Medulla oblongata (tissue), 1 donor: ENCODE data around the gene PTPN9.
"Not testable (repeated sequence)": the region's sequence is repeated elsewhere in the genome, so short reads cannot be mapped to it uniquely, and the experiment has no call there.

Experiments
- DNase-seq: peaks from one replicate; pipeline ENCODE4 v3.0.0-alpha.2; 2015; ENCODE audit errors: extremely low spot score

PTPN9 gene

GRCh38 chr15:75532413-75533250 is 46.5 kb downstream of the PTPN9 start:
- peak; percentile 48 for DNase-seq

DNA sequence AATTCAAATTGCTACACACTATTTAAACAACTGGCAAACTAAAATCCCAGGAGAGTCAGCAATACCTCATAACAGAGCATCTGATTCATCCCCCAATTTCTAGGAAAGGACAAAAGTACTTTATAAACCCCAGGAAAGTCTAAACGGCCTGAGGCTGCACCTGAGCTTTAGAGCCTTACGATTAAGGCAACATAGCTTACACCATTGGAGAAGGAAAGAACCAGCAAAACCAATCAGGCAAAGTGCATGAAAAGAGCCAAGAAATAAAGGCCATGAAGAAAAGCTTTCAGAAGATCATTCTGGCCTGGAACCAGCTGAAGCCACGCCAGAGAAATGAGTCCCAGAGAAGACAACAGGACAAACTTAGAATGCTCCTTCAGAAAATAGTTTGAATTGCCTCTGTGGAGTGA is 48.1 kb downstream of the PTPN9 start:
- DNase-seq: peak; percentile 76

GRCh38 chr15:75530169-75530568 is 48.9 kb downstream of the PTPN9 start:
- no peak for DNase-seq

GRCh38 chr15:75525756-75526155 is 53.4 kb downstream of the PTPN9 start:
- DNase-seq: not testable (repeated sequence)

- no peak for DNase-seq
Measured at GRCh38 chr15:75523011-75523410, 56.1 kb downstream of the PTPN9 start.

GRCh38 chr15:75517233-75517632 is 61.9 kb downstream of the PTPN9 start:
- DNase-seq: no peak

DNA sequence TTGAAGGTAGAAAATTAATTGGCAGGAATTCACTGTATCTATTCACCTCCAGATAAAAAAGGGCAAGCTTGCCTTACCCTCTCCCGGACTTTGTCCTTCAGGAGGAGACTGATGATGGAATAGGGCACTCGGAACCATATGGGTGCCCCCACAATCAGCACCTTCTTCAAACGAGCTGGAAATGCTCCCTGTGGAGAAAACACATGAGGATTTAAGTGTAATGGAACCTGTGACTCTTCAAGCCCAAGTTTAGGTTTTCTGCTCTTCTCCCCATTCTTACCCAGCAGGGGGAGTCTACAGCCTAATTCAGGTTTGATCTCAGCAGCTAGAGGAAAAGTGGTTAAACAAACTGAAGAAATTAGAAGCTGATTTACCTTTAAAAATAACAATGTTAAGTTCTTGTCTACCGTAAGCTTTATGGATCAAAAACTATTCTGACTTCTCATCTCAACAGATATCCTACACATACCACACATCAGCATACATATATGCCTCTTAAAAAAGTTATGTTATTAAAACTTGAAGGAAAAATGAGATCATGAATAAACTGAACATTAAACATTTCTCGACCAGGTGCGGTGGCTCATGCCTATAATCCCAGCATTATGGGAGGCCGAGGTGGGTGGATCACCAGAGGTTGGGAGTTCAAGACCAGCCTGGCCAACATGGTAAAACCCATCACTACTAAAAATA is 70.1 kb downstream of the PTPN9 start:
- DNase-seq: peak; percentile 19

DNA sequence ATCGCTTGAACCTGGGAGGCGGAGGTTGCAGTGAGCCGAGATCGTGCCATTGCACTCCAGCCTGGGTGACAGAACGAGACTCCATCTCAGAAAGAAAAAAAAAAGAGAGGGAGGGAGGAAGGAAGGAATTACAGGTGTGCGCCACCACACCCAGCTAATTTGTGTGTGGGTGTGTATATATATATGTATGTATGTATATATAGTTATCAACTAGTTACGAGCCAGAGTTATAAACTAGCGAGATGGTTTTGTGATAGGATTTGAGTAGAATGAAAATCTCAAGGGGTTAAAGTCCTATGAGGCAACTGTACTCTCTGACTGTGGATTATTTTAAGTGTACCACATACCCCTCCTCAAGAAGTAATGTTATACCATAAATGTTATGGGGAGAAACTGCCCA is 76.8 kb downstream of the PTPN9 start:
- no peak for DNase-seq

- DNase-seq: no peak
Measured at GRCh38 chr15:75493732-75494131, 85.4 kb downstream of the PTPN9 start.

DNA sequence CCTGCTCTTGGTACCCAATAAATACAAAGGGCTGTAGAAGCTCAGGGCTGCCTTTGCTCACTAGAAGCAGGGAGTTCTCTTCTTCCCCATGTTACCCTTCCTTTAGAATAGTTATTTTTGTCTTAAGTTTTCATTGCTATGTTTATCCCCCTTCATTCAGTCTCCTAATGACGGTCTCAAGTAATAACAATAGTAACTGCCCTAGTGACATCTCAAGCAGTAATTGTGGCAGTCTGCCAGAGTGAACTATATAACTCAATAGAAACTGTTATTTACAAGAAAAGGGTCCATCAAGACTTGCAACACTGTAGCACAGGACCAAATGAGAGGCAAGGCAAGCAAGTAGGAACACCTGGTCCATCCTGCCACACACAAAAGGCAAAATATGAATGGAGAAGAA is 95.2 kb downstream of the PTPN9 start:
- no peak for DNase-seq

- not testable (repeated sequence) for DNase-seq
Measured at GRCh38 chr15:75483556-75483955, 95.6 kb downstream of the PTPN9 start.

GRCh38 chr15:75483106-75483505 is 96.0 kb downstream of the PTPN9 start:
- no peak for DNase-seq

GRCh38 chr15:75480463-75480862 is 98.7 kb downstream of the PTPN9 start:
- not testable (repeated sequence) for DNase-seq

DNA sequence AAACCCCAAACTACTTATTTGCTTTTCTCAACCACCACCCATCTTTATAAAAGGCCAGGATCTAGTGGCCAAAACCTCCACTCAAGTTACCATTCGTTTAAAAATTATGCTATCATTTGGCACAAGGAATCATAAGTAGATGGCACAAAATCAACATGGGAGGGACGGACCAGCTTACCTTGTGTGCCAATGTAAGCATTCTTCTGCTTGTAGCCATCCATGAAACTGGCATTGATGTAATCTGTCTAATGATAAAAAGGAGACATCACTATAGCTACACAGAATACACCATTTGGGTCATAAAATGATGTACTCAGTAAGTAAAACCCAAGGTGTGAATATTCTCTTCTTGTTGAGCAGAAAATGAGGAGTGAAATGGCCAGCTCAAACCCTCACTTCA is 99.4 kb downstream of the PTPN9 start:
- DNase-seq: no peak

GRCh38 chr15:75477094-75477493 is 102.0 kb downstream of the PTPN9 start:
- DNase-seq: not testable (repeated sequence)

- peak; percentile 31 for DNase-seq
Measured at GRCh38 chr15:75468913-75469598, 110.1 kb downstream of the PTPN9 start.

- DNase-seq: no peak
Measured at GRCh38 chr15:75460646-75461045, 118.5 kb downstream of the PTPN9 start.

- no peak for DNase-seq
Measured at GRCh38 chr15:75459581-75459980, 119.5 kb downstream of the PTPN9 start.

DNA sequence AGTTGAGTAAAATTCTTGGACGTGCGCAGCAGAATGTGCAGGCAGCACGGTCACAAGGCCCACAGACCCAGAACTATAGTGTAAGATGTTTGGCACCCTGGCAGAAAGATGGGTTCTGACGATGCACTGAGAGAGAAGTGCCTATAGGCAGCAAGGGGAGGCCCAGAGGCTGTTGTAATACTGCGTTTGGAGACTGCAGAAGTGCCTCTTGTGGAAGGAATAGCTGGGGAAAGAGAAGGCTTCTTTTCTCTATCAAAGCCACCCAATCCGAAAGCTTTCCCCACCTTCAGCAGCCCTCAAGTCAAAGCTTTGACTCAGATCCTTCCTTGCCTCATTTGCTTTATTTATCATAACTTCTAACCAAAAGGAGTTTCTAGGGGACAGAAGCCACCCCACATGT is 122.4 kb downstream of the PTPN9 start:
- DNase-seq: no peak

DNA sequence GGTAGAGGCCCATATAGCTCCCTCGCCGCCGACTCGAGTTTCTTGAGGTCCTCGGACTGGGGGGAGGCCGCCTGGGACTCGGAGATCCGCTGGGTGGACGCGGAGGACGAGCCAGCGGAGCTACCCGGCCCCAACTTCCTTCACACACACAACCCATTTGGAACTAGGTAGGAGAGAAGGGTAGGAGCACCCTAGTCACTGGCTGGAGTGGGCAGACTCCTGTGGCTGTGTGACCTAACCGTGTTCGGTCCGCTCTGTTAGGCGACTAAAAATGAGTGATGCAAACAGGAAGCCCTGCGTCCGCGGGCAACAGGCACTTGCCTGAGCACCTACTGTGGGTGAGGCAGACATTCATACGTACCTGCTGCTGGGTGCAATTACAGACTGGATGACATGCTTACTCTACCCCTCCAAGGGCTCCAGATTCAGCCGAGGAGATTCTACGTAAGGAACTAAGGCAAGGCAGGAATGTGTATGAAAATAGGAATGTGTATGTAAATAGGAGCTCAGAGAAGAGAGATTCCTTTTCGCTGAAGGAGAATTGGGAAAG is 123.1 kb downstream of the PTPN9 start:
- no peak for DNase-seq

DNA sequence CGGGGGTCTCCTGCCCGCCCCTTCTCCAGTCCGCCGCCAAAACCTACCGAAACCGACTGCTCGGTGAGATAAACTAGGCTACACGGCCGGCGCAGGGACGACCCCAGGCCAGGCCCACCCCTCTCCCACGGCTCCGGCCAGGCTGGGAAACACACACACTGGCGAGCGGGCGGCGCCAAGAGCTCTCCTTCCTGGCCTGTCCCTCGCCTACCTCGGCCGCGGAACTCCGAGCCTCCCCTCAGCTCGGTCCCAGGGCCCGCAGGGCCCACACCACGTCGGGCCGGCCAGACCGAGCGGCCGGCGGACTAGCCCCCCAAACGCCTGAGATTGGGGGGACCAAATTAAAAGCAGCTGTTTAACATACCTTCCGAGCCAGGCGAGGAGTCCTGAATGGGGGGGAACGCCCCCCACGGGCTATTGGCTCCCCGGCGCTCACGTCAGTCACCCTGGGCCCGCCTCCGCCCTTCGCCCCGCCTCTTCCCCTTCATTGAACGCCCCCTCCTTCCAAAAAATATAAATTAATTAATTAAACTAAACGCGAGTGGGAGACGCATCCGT is 123.6 kb downstream of the PTPN9 start:
- peak; percentile 94 for DNase-seq
